Activated CD8-positive, alpha-beta memory T cell treated with anti-CD3 and anti-CD28 coated beads for 36 hours (primary cell): ENCODE measurements around the gene ANKRD22. TPM values are rescaled to one million over a fixed set of nuclear protein-coding genes. Genes with fewer than 3 reads are reported as not detected.

ENCODE experiments used
- CTCF ChIA-PET: fragments of 350-600 bp; sonication (Branson Sonifier 250); formaldehyde crosslinking; loops from one replicate; lab custom pipeline; 2021; ENCODE audit warnings: antibody characterized with exemption; lab: Charles Lee
- POLR2A ChIA-PET: fragments of 350-600 bp; sonication (Branson Sonifier 250); formaldehyde crosslinking; loops from one replicate; lab custom pipeline; 2021; ENCODE audit warnings: antibody characterized with exemption; lab: Charles Lee
- total RNA-seq, 2 experiments: library from RNA; stranded (reverse); gene quantifications; one replicate each; pipeline ENCODE4 v1.2.3, GENCODE V29; 2021

Gene ANKRD22
- total RNA-seq, 2 experiments from 2014 or later, result 0.15 to 0.17 TPM

- CTCF ChIA-PET, result interaction anchor here (1.4 kb wide), 1 partner anchor 114 kb away, joined by 3 read pairs; no protein-coding TSS in a partner anchor
- POLR2A ChIA-PET, result no interaction called here
Measured at GRCh38 chr10:88820748-88821401, 30.8 kb downstream of the ANKRD22 start.

DNA sequence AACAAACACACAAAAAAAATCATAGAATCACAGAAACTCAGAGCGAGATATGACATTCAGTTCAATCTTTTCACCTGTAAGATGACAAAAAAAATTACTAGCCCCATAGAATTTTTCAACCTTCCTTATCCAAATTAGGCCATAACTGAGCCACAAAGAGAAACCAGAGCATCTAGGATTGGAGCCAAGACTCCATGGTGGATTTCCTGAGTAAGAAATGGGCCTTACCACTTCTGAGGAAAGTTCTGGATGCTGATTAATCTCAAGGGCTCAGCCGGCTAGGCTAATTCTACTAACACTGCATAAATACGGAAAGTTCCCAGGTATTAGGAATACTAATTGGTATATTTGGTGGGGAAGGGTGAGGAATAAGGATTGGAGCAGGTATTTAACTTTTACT lies 32.4 kb downstream of the ANKRD22 start:
- CTCF ChIA-PET, result interaction anchor here (0.7 to 1.0 kb wide), 2 partner anchors 80 to 114 kb away, joined by 3 to 4 read pairs; no protein-coding TSS in a partner anchor
- POLR2A ChIA-PET, result no interaction called here

GRCh38 chr10:88813200-88813599 lies 38.4 kb downstream of the ANKRD22 start:
- POLR2A ChIA-PET, result no interaction called here
- CTCF ChIA-PET, result no interaction called here

DNA sequence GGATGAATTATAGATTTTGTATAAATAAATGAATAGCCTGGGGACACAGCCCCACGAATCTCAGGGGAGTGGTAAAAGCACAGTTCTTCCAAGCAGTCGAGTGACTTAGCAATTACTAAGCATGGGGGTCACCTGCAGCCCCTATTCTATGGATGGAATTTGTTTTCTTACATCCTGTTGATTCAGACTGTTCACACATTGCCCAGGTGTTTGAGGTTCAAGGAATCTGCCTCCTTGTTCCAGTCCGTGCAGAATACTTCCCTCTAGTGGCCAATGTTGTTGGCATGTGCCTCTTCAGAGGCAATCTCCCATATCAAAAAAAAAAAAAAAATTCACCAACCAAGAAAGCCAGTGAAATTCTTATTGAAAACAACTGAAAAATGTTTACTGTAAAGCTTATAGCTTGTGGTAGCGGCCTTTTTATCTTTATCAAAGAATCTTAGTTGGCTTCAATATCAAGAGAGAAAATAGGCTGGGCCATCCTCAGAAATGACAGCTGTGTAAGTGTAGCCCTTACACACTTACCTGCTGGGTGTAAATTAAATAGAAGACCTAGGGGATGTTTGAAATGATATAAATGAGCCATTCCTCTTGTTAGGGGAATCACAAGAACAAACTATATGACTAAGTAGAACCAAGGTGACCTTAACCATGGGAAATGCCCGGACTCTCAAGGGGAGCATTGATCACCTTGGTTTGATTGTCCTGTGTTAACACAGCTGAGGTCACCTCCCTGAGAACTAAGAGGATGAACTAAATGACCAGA lies 41.3 kb downstream of the ANKRD22 start:
- POLR2A ChIA-PET, result interaction anchor here (0.5 to 0.7 kb wide), 2 partner anchors 123 to 1012 kb away, joined by 3 to 4 read pairs; no protein-coding TSS in a partner anchor

DNA sequence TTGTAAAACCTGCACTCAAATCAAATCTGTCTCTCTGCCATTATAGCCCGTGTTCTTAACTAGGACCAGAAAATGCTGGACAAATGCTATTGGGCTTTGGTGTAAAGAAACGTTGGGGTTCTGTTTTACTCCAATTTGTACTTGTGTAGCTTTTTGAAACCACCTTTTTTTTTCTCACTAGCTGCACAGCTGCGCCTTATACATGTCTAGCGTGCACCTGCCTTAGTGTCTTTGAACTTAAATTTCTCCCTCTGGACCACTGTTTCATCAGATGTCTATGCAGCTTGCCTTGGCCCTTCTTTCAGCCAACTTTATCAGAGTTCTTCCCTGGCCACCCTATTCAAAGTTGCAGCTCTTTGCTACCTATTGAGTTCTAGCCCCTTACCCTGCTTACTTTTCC lies 42.0 kb downstream of the ANKRD22 start:
- CTCF ChIA-PET, result interaction anchor here (0.8 to 1.7 kb wide), 5 partner anchors 12 to 124 kb away, joined by 3 to 5 read pairs (median 4); partner anchors contain the start of genes LIPK and LIPN

More for the DNA sequence above, 41.3 kb downstream of the ANKRD22 start:
- CTCF ChIA-PET, result interaction anchor here (0.7 to 1.7 kb wide), 8 partner anchors 13 to 1076 kb away, joined by 3 to 5 read pairs (median 4); partner anchors contain the start of gene LIPN

DNA sequence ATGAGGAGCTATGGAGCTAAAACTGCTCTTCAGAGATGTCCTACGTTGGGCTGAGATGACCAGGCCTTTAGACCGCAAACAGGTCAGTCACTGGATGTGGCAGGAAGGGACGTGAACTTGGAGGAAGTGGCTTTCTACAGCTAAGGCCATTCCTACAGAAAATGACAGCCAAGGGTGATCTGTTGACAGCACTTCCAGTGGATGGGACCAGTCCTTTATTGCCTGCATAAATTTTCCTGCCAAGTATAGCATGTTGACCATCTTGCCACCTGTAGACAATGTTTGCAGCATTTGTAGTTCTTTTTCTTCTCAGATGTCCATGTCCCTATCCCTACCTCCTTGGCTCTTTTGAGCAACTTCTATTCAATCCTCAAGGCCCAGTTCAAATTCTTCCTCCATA lies 45.7 kb downstream of the ANKRD22 start:
- POLR2A ChIA-PET, result no interaction called here

More for the DNA sequence above, 42.0 kb downstream of the ANKRD22 start:
- POLR2A ChIA-PET, result no interaction called here

DNA sequence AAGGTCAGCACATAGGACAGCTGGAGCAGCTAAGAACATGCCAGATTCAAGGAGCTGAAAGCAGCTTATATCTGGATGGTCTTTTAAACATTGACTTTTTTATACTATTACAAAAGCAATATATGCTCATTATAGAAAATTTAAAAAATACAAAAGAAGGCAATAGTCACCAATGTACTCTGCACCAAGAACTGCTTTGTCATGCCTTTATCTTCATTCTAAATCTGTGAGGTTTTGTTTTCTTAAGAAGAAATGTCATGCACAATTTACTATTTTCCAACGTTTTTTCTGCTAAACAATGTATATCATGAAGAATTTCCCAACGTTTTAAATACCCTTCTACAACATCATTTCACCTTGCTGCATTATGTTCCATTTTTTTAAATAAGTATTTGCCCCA lies 46.3 kb downstream of the ANKRD22 start:
- ChIA-PET CTCF (no interaction called here), POLR2A (no interaction called here)

More for the DNA sequence above, 45.7 kb downstream of the ANKRD22 start:
- CTCF ChIA-PET, result no interaction called here

DNA sequence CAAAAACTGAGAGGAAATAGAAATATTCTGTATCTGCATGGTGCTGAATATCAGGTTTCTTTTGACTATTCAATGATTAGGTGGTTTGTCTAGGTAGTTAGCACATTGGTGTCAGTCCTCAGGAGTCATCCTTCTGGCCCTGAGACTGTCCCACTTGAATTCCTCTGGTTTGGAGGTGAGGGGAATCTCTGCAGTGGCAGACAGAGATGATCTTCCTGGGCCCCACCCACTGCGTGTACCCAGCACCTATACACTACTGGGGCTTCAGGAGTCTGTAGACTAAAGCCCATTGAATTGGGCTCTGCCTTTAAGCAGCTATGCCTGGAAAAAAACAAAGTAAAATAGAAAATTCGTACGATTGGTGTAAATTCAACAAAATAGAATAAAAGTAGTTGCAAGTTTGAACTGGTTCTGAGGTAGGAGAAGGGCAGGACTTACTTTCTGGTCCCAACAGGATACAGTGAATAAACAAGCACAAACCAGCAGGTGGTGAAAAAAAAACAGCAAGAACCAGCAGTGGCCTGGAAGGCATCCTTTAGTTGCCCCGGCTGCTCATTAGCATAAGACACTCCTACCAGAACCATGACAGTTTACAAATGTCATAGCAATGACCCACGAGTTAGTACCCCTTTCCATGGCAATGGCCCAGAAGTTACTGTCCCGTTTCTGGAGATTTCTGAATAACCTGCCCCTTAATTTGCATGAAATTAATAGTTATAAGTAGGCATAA lies 47.4 kb downstream of the ANKRD22 start:
- ChIA-PET POLR2A (no interaction called here), CTCF (no interaction called here)

DNA sequence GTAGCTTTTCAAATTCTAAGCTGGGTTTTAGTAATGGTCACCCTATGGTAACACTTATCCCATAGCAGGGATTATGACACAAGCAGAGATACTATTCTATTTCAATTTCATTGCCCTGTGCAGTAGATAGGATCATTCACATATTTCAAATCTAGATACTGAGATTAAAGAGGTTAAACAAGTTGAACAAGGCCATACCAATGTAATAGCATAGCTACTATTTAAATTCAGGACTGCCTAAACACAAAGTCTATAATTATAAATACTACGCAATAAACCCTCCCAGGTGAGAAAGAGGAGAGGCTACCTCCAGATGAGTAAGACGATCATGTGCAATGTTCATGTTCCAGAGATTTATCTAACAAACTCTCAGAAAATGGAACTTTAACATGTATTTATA lies 48.0 kb downstream of the ANKRD22 start:
- ChIA-PET CTCF (no interaction called here), POLR2A (no interaction called here)

GRCh38 chr10:88802523-88803285 lies 48.9 kb downstream of the ANKRD22 start, which contains the start of gene LIPM:
Gene LIPM, plus strand, starts transcription at chr10:88802730. Its CDS starts 167 bp downstream, at chr10:88802897.
- CTCF ChIA-PET, result no interaction called here
- POLR2A ChIA-PET, result no interaction called here

DNA sequence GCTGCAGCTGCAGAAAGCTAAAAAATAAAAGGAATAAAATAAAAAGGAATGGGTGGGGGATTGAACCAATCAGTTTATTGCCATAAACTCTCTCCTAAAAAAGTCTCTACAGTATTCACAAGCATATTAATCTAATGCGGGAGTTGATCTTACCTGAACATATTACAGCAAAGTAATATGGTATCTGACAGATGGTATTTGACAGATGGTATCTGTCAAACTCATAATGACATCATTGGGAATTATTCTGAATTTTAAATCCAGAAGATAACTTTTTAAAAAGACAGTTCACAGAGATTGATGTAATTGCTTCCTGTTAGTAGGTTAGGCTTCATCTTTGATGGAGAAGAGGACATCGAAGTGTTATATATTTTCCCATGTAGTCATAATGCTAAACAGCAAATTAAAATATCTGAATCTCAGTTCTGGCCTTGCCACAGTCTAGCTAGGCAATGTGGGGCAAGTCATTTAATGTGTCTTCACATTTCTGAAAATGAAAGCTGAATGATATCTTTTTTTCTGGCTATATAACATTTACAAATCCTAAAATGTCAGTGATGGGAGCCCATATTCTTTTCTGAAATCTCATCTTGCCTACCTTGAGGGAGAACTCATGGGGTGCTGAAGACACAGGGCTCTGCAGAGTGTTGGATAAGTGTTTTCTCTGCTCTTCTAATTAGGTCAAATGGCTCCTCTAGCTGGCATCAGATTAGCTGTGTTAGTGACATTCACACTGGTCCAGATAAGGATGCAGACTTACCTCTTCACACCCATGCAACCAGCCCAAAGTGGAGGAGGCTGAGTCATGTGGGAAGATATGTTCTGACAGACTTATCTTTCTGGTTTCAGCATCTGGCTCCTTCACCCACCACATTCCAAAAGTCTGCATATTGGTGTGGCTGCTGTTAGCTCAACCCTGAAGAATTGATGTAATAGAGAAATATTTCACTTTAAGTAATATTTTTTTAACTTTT lies 51.2 kb downstream of the ANKRD22 start:
- ChIA-PET CTCF (no interaction called here), POLR2A (no interaction called here)

DNA sequence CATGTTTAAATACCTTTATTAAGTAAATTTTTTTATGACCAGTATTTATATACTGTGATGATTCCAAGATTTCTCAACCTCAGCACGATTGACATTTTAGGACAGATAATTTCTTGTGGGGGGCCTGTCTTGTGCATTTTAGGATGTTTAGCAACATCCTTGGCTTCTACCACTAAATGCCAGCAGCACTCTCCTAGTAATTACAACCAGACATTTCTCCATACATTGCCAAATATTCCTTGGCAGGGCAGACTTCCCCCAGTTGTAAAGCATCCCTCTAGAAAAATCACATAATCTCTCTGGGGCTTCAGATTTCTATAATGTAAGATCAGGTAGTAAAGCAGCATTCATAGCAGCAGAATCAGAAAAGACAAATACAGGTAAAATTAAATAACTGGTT lies 56.9 kb downstream of the ANKRD22 start:
- ChIA-PET POLR2A (no interaction called here), CTCF (no interaction called here)

GRCh38 chr10:88793712-88794299 lies 57.8 kb downstream of the ANKRD22 start:
- POLR2A ChIA-PET, result interaction anchor here (0.5 kb wide), 1 partner anchor 907 kb away, joined by 4 read pairs; the partner anchor contains the start of gene KIF20B
- CTCF ChIA-PET, result no interaction called here

DNA sequence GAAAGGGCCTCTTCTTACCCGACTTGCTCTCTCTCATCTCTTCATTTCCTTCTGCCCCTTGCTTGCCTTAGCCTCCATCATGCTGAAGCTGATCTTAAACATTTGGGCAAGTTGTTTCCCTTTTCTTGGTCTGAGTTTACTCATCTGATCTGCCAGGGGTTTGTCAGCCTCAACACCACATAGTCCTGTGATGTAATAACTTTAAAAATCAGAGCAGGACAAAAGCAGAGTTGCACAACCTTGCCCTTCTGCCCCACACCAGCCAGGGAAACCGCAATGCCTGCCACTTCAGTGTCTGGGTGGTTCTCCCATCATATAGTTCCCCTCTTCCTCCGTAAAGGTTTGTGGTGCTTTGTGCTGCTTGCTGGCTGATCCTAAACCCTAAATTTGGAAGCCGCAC lies 59.0 kb downstream of the ANKRD22 start:
- ChIA-PET POLR2A (no interaction called here), CTCF (no interaction called here)

- POLR2A ChIA-PET, result no interaction called here
- CTCF ChIA-PET, result interaction anchor here (1.3 kb wide), 1 partner anchor 18 kb away, joined by 4 read pairs; no protein-coding TSS in a partner anchor
Measured at GRCh38 chr10:88791924-88792323, 59.7 kb downstream of the ANKRD22 start.

GRCh38 chr10:88788924-88789323 lies 62.7 kb downstream of the ANKRD22 start:
- ChIA-PET POLR2A (no interaction called here), CTCF (no interaction called here)

DNA sequence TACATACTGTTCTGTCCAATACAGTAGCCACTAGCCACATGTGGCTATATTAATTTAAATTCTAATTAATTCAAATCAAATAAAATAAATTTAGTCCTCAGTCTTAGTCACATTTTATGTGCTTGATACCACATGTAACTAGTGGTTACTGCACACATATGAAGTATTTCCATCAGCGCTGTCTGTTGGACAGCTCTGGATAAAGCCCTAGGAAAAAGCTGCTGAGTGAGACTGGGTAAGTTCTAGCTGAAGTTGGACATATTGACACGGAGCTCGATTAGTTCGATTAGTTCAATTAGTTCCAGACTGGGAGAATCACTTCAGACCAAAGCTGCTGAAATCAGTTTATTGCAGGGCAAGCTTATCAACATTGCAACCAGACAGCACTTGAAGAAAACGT lies 64.2 kb downstream of the ANKRD22 start:
- POLR2A ChIA-PET, result no interaction called here

More for the DNA sequence above, 64.2 kb downstream of the ANKRD22 start:
- CTCF ChIA-PET, result no interaction called here
